ENCODE data around the gene SSRP1. TPM values are rescaled to one million over a fixed set of nuclear protein-coding genes. Genes with fewer than 3 reads are reported as not detected.

The SSRP1 gene
- total and polyA plus RNA-seq, 2 of the 13 experiments (the other 11 are each of a cell fraction or from before 2014, with no cell fraction given), result 93.6 to 129 TPM

GRCh38 chr11:57320719-57321387 is 14.8 kb downstream of the SSRP1 start (continued):
- TF ChIP-seq ZGPAT (CRISPR knock-in tag; IDR thresholded peaks at IDR 0.05) (no peak), KDM3A (CRISPR knock-in tag; IDR thresholded peaks at IDR 0.05; ENCODE audit: low read depth) (no peak), ZNF282 (IDR thresholded peaks at IDR 0.05; ENCODE audit: partially characterized antibody) (no peak), ELF4 (CRISPR knock-in tag; IDR thresholded peaks at IDR 0.05; ENCODE audit: borderline replicate concordance) (no peak), GATAD2A (CRISPR knock-in tag; IDR thresholded peaks at IDR 0.05) (0 out of 2 replicates have a peak, but pooled peaks have one; percentile 8), SOX5 (CRISPR knock-in tag; IDR thresholded peaks at IDR 0.05; ENCODE audit: borderline replicate concordance) (0 out of 2 replicates have a peak, but pooled peaks have one; percentile 11), ZSCAN12 (CRISPR knock-in tag; IDR thresholded peaks at IDR 0.05) (no peak), ZNF597 (CRISPR knock-in tag; IDR thresholded peaks at IDR 0.05) (no peak), DNMT1 (CRISPR knock-in tag; IDR thresholded peaks at IDR 0.05) (no peak), ZNF792 (CRISPR knock-in tag; IDR thresholded peaks at IDR 0.05) (no peak), MTF1 (CRISPR knock-in tag; IDR thresholded peaks at IDR 0.05) (no peak), SRY (CRISPR knock-in tag; IDR thresholded peaks at IDR 0.05) (no peak), ZNF230 (CRISPR knock-in tag; IDR thresholded peaks at IDR 0.05) (no peak), ZNF737 (CRISPR knock-in tag; IDR thresholded peaks at IDR 0.05; ENCODE audit: borderline replicate concordance) (no peak)
- TF ChIP-seq, protein P1, sequence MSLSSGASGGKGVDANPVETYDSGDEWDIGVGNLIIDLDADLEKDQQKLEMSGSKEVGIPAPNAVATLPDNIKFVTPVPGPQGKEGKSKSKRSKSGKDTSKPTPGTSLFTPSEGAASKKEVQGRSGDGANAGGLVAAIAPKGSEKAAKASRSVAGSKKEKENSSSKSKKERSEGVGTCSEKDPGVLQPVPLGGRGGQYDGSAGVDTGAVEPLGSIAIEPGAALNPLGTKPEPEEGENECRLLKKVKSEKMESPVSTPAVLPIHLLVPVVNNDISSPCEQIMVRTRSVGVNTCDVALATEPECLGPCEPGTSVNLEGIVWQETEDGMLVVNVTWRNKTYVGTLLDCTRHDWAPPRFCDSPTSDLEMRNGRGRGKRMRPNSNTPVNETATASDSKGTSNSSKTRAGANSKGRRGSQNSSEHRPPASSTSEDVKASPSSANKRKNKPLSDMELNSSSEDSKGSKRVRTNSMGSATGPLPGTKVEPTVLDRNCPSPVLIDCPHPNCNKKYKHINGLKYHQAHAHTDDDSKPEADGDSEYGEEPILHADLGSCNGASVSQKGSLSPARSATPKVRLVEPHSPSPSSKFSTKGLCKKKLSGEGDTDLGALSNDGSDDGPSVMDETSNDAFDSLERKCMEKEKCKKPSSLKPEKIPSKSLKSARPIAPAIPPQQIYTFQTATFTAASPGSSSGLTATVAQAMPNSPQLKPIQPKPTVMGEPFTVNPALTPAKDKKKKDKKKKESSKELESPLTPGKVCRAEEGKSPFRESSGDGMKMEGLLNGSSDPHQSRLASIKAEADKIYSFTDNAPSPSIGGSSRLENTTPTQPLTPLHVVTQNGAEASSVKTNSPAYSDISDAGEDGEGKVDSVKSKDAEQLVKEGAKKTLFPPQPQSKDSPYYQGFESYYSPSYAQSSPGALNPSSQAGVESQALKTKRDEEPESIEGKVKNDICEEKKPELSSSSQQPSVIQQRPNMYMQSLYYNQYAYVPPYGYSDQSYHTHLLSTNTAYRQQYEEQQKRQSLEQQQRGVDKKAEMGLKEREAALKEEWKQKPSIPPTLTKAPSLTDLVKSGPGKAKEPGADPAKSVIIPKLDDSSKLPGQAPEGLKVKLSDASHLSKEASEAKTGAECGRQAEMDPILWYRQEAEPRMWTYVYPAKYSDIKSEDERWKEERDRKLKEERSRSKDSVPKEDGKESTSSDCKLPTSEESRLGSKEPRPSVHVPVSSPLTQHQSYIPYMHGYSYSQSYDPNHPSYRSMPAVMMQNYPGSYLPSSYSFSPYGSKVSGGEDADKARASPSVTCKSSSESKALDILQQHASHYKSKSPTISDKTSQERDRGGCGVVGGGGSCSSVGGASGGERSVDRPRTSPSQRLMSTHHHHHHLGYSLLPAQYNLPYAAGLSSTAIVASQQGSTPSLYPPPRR (CRISPR knock-in tag; IDR thresholded peaks at IDR 0.05; ENCODE audit: borderline replicate concordance), result 0 out of 2 replicates have a peak, but pooled peaks have one; percentile 33
- TF ChIP-seq, protein P2, sequence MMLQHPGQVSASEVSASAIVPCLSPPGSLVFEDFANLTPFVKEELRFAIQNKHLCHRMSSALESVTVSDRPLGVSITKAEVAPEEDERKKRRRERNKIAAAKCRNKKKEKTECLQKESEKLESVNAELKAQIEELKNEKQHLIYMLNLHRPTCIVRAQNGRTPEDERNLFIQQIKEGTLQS (CRISPR knock-in tag; IDR thresholded peaks at IDR 0.05), result no peak
- TF ChIP-seq, protein P3, sequence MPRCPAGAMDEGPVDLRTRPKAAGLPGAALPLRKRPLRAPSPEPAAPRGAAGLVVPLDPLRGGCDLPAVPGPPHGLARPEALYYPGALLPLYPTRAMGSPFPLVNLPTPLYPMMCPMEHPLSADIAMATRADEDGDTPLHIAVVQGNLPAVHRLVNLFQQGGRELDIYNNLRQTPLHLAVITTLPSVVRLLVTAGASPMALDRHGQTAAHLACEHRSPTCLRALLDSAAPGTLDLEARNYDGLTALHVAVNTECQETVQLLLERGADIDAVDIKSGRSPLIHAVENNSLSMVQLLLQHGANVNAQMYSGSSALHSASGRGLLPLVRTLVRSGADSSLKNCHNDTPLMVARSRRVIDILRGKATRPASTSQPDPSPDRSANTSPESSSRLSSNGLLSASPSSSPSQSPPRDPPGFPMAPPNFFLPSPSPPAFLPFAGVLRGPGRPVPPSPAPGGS (CRISPR knock-in tag; IDR thresholded peaks at IDR 0.05), result no peak
- TF ChIP-seq, protein P4, sequence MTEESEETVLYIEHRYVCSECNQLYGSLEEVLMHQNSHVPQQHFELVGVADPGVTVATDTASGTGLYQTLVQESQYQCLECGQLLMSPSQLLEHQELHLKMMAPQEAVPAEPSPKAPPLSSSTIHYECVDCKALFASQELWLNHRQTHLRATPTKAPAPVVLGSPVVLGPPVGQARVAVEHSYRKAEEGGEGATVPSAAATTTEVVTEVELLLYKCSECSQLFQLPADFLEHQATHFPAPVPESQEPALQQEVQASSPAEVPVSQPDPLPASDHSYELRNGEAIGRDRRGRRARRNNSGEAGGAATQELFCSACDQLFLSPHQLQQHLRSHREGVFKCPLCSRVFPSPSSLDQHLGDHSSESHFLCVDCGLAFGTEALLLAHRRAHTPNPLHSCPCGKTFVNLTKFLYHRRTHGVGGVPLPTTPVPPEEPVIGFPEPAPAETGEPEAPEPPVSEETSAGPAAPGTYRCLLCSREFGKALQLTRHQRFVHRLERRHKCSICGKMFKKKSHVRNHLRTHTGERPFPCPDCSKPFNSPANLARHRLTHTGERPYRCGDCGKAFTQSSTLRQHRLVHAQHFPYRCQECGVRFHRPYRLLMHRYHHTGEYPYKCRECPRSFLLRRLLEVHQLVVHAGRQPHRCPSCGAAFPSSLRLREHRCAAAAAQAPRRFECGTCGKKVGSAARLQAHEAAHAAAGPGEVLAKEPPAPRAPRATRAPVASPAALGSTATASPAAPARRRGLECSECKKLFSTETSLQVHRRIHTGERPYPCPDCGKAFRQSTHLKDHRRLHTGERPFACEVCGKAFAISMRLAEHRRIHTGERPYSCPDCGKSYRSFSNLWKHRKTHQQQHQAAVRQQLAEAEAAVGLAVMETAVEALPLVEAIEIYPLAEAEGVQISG (CRISPR knock-in tag; IDR thresholded peaks at IDR 0.05), result 0 out of 2 replicates have a peak, but pooled peaks have one; percentile 32

Data from HepG2 (cell line).